Endothelial cell of umbilical vein (primary cell): ENCODE data around the gene DNAI7. TPM values are rescaled to one million over a fixed set of nuclear protein-coding genes. Genes with fewer than 3 reads are reported as not detected.

Experiments
- BruUV-seq: library from RNA; stranded (reverse); fragments of 400-500 nt; replicated peaks from 2 replicates; lab custom pipeline; 2021; lab: Mats Ljungman, UMichigan
- CTCF ChIA-PET: fragments of 300-600, 350-600 bp; sonication (Branson Sonifier 250); formaldehyde crosslinking; loops from one replicate; lab custom pipeline; 2021; ENCODE audit warnings: antibody characterized with exemption, inconsistent platforms; lab: Charles Lee
- POLR2A ChIA-PET: fragments of 300-600, 350-600 bp; sonication (Branson Sonifier 250); formaldehyde crosslinking; loops from one replicate; lab custom pipeline; 2021; ENCODE audit warnings: antibody characterized with exemption, inconsistent platforms; lab: Charles Lee
- DNase-seq: peaks from one replicate; pipeline ENCODE4 v3.0.0-alpha.2; 2011; ENCODE audit warnings: low read depth, low spot score
- FAIRE-seq: peaks from 2 replicates; lab custom pipeline; 2011; peaks lifted over from hg19 to GRCh38; lab: Jason Lieb, UNC
- H2AFZ ChIP-seq: 2 replicates; pipeline ENCODE4 v1.6.0; 2012; ENCODE audit warnings: low read depth, low read length, control low read depth, inconsistent platforms
- H3K27ac ChIP-seq: 2 replicates; pipeline ENCODE4 v1.5.1; 2011; ENCODE audit warnings: low read depth, mild to moderate bottlenecking, control low read depth, low read length, moderate library complexity; ENCODE audit not compliant: insufficient read depth
- H3K27me3 ChIP-seq, 2 experiments: 2 replicates each; pipeline versions ENCODE4 v1.6.0 to v1.6.1; 2011; ENCODE audit warnings: low read length in 2 of 2, mixed read lengths in 1 of 2; ENCODE audit not compliant: control insufficient read depth in 2 of 2, insufficient read depth in 2 of 2
- H3K36me3 ChIP-seq, 2 experiments: 2 replicates in 1 of 2; 3 replicates in 1 of 2; pipeline ENCODE4 v1.5.1; 2011; ENCODE audit warnings: low read length in 2 of 2, mild to moderate bottlenecking in 1 of 2, moderate library complexity in 1 of 2; ENCODE audit not compliant: control insufficient read depth in 2 of 2, insufficient read depth in 2 of 2; ENCODE audit errors: extremely low read depth in 1 of 2
- H3K4me1 ChIP-seq: 3 replicates; pipeline ENCODE4 v1.5.1; 2011; ENCODE audit warnings: mild to moderate bottlenecking, low read length; ENCODE audit not compliant: control insufficient read depth, insufficient read depth; ENCODE audit errors: extremely low read depth
- H3K4me2 ChIP-seq: 2 replicates; pipeline ENCODE4 v1.6.1; 2011; ENCODE audit warnings: low read length, control low read depth, mixed read lengths; ENCODE audit not compliant: insufficient read depth
- H3K4me3 ChIP-seq, 3 experiments: fragments of 200-600 bp in 1 of 3; sonication (generic), shearing (Covaris generic) in 1 of 3; replicated peaks in 1 of 3; 2 replicates each; pipeline ENCODE4 v1.5.1; 2011 to 2016; ENCODE audit warnings: control low read depth in 3 of 3, low read length in 3 of 3, mild to moderate bottlenecking in 2 of 3, inconsistent platforms in 1 of 3, low read depth in 1 of 3, moderate library complexity in 1 of 3; ENCODE audit not compliant: insufficient read depth in 1 of 3
- H3K79me2 ChIP-seq: 2 replicates; pipeline ENCODE4 v1.6.0; 2012; ENCODE audit warnings: low read length, inconsistent platforms; ENCODE audit not compliant: control insufficient read depth, insufficient read depth
- H3K9ac ChIP-seq: replicated peaks from 2 replicates; pipeline ENCODE3; 2011; ENCODE audit warnings: low read length, control low read depth; ENCODE audit not compliant: insufficient read depth; ENCODE audit errors: extremely low read depth
- H3K9me1 ChIP-seq: replicated peaks from 3 replicates; pipeline ENCODE4 v1.6.0; 2011; ENCODE audit warnings: mild to moderate bottlenecking, low read length; ENCODE audit not compliant: control insufficient read depth, insufficient read depth; ENCODE audit errors: extremely low read depth
- H3K9me3 ChIP-seq: replicated peaks from 2 replicates; pipeline ENCODE4 v1.5.1; 2012; ENCODE audit warnings: low read length, inconsistent platforms; ENCODE audit not compliant: control insufficient read depth, insufficient read depth
- H4K20me1 ChIP-seq: replicated peaks from 2 replicates; pipeline ENCODE3; 2011; ENCODE audit warnings: mild to moderate bottlenecking, low read length; ENCODE audit not compliant: control insufficient read depth, insufficient read depth; ENCODE audit errors: extremely low read depth
- EZH2 ChIP-seq: IDR thresholded peaks from 2 replicates; pipeline ENCODE4 v1.6.1; 2012; ENCODE audit warnings: borderline replicate concordance, low read depth, mild to moderate bottlenecking, moderate library complexity, low read length, inconsistent platforms; ENCODE audit not compliant: severe bottlenecking
- GATA2 ChIP-seq: IDR thresholded peaks from 2 replicates; pipeline ENCODE4 v1.7.0; 2011; ENCODE audit warnings: low read depth, mild to moderate bottlenecking, moderate library complexity, mixed read lengths, low read length; ENCODE audit not compliant: insufficient read length, insufficient read depth
- JUN ChIP-seq: IDR thresholded peaks from 2 replicates; pipeline ENCODE4 v1.6.1; 2011; ENCODE audit warnings: borderline replicate concordance, low read depth; ENCODE audit not compliant: insufficient read length, insufficient read depth
- MYC ChIP-seq: IDR thresholded peaks from one replicate; pipeline ENCODE4 v1.6.1; 2011; ENCODE audit warnings: mild to moderate bottlenecking, low read depth, low read length
- dilution Hi-C: fragments of 300-500 bp; cut with MboI; formaldehyde crosslinking; loops from one replicate; pipeline ENCODE4 v1.15.0; 2019; ENCODE audit warnings: low sequenced_read_pairs; ENCODE audit not compliant: extremely low pct_ligation_motif_present
- intact Hi-C: fragments of 100-400 bp; cut with micrococcal nuclease; formaldehyde crosslinking; loops from one replicate; pipeline ENCODE4 v1.10.0; 2022
- polyA plus RNA-seq, 4 experiments: library from polyadenylated mRNA; depleted of rRNA in 3 of 4; stranded (reverse) in 3 of 4; unstranded in 1 of 4; fragments of >200 nt; gene quantifications; 2 replicates each; pipeline versions ENCODE4 v1.2.1 to v1.2.3, GENCODE V29; 2011 to 2012; ENCODE audit warnings: missing spikeins in 1 of 4
- total RNA-seq: library from RNA; stranded (reverse); gene quantifications from 2 replicates; pipeline ENCODE4 v1.2.3, GENCODE V29; 2021

Gene DNAI7
- total and polyA plus RNA-seq, 2 donors (not counting 3 experiments of a cell fraction or from before 2014, with no cell fraction given) = not detected

GRCh38 chr12:25243680-25243990 lies 48.7 kb upstream of the DNAI7 start:
- dilution Hi-C loops = no loop called here
- intact Hi-C loops = loop anchor here (10.0 kb wide), 1 partner anchor 311 kb away; the partner anchor contains the start of gene LMNTD1
- no peak for DNase-seq
- Histone ChIP-seq H3K9me3 (no peaks in the 10 kb centered on the region), H3K4me3 (no peak overlapping the region), H3K27me3 (no peaks in the 10 kb centered on the region), H3K27ac (no peak overlapping the region), H3K79me2 (peaks cover 33% of the 10 kb centered on the region), H3K4me1 (no peaks in the 10 kb centered on the region), H4K20me1 (peaks cover under 1% of the 10 kb centered on the region), H2AFZ (no peak overlapping the region), H3K9ac (no peak overlapping the region), H3K9me1 (no peaks in the 10 kb centered on the region), H3K4me2 (no peak overlapping the region), H3K36me3 (peaks cover 0 to 5% of the 10 kb centered on the region in 2 experiments)
- no peak for TF ChIP-seq JUN
- TF ChIP-seq GATA2 = no peak
- no peak for TF ChIP-seq MYC
- FAIRE-seq = no peak
- BruUV-seq = no TSS peak
- ChIA-PET POLR2A (no interaction called here), CTCF (no interaction called here)

DNA sequence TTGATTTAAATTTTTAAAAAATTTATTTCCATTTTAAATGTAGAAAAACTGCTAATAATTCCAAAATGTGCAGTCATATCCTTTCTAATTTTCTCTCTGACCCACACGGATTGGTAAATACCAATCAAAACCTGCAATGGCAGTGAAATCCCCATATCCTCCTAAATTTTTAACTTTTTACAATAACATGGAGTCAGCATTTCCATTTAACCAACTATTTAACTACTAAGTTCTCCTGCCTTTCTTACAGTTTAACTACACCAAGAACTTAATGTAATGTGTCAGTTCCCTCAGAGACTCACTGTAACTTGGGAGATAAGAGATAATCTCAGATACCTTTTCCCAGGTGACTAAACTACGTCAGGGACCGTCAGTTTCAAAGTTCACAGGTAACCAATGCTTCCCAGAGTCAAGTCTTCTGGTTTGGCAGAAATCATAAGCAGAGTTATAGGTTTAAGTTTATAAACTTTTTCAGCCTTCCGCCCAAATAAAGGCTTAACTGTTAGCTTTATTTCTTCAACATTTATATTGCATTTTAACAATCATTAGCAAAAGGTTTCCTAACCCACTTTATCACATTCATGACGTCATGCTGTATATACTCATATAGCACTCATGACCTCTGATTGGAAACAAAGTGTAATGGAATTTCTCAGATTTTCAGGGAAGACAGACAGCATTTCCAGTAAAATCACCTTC lies 48.2 kb upstream of the DNAI7 start:
- dilution Hi-C loops (no loop called here), intact Hi-C loops (loop anchor here (10.0 kb wide), 1 partner anchor 312 kb away; the partner anchor contains the start of gene LMNTD1)
- Histone ChIP-seq H3K4me2 (no peak overlapping the region), H3K4me3 (no peak overlapping the region), H3K27ac (no peak overlapping the region), H4K20me1 (no peaks in the 10 kb centered on the region), H3K4me1 (no peaks in the 10 kb centered on the region), H3K27me3 (no peaks in the 10 kb centered on the region), H3K9me3 (no peaks in the 10 kb centered on the region), H2AFZ (no peak overlapping the region), H3K79me2 (peaks cover 28% of the 10 kb centered on the region), H3K9me1 (no peaks in the 10 kb centered on the region), H3K9ac (no peak overlapping the region), H3K36me3 (peaks cover 0 to 5% of the 10 kb centered on the region in 2 experiments)
- BruUV-seq = no TSS peak
- CTCF ChIA-PET = interaction anchor here (0.8 to 2.9 kb wide), 2 partner anchors 8 to 19 kb away, joined by 3 to 28 read pairs; partner anchors contain the start of gene KRAS
- TF ChIP-seq EZH2 (no peak), JUN (peak; percentile 19)
- POLR2A ChIA-PET = no interaction called here
- FAIRE-seq = no peak
- DNase-seq = peak; percentile 25
